HEK293 (cell line): ENCODE results near the gene GRB2.
A peak's percentile ranks its signal among the peaks of the same experiment; 100 is the strongest.

Source experiments
- ATF2 ChIP-seq: fragments of 450-650 bp; formaldehyde crosslinking; IDR thresholded peaks from 2 replicates; pipeline ENCODE4 v1.5.1; 2016; ENCODE audit warnings: missing biosample characterization, missing genetic modification characterization, low read depth
- CTCF ChIP-seq: fragments of 450-650 bp; formaldehyde crosslinking; IDR thresholded peaks from 2 replicates; pipeline ENCODE4 v1.5.1; 2016; ENCODE audit warnings: missing biosample characterization, missing genetic modification characterization
- HOXC10 ChIP-seq: sonication (generic); formaldehyde crosslinking; IDR thresholded peaks from 2 replicates; pipeline ENCODE4 v1.8.1; 2023; ENCODE audit warnings: mild to moderate bottlenecking, missing genetic modification reagents
- IKZF3 ChIP-seq: fragments of 450-650 bp; IDR thresholded peaks from 2 replicates; pipeline ENCODE4 v1.5.0; 2018; ENCODE audit warnings: missing biosample characterization, mild to moderate bottlenecking, missing genetic modification characterization, moderate library complexity
- OSR2 ChIP-seq: fragments of 450-650 bp; formaldehyde crosslinking; IDR thresholded peaks from 2 replicates; pipeline ENCODE4 v1.5.1; 2016; ENCODE audit warnings: missing biosample characterization, missing genetic modification characterization
- OVOL3 ChIP-seq: fragments of 450-650 bp; formaldehyde crosslinking; IDR thresholded peaks from 2 replicates; pipeline ENCODE4 v1.5.1; 2016; ENCODE audit warnings: missing biosample characterization, missing genetic modification characterization
- PATZ1 ChIP-seq: fragments of 450-650 bp; formaldehyde crosslinking; IDR thresholded peaks from 2 replicates; pipeline ENCODE4 v1.5.1; 2016; ENCODE audit warnings: missing biosample characterization, missing genetic modification characterization
- SCRT1 ChIP-seq: fragments of 450-650 bp; formaldehyde crosslinking; IDR thresholded peaks from 2 replicates; pipeline ENCODE4 v1.5.1; 2016; ENCODE audit warnings: missing biosample characterization, missing genetic modification characterization, borderline replicate concordance
- SP3 ChIP-seq: fragments of 450-650 bp; formaldehyde crosslinking; IDR thresholded peaks from 2 replicates; pipeline ENCODE4 v1.5.1; 2016; ENCODE audit warnings: missing biosample characterization, missing genetic modification characterization
- ZBTB1 ChIP-seq: fragments of 450-650 bp; formaldehyde crosslinking; IDR thresholded peaks from 2 replicates; pipeline ENCODE4 v1.5.1; 2016; ENCODE audit warnings: missing biosample characterization, missing genetic modification characterization
- ZBTB49 ChIP-seq: fragments of 450-650 bp; formaldehyde crosslinking; IDR thresholded peaks from 2 replicates; pipeline ENCODE4 v1.5.1; 2016; ENCODE audit warnings: missing biosample characterization, missing genetic modification characterization, low read depth
- ZBTB8A ChIP-seq: fragments of 450-650 bp; formaldehyde crosslinking; IDR thresholded peaks from 2 replicates; pipeline ENCODE4 v1.5.1; 2016; ENCODE audit warnings: missing biosample characterization, missing genetic modification characterization
- ZIC2 ChIP-seq: fragments of 450-650 bp; formaldehyde crosslinking; IDR thresholded peaks from 2 replicates; pipeline ENCODE4 v1.5.1; 2016; ENCODE audit warnings: missing biosample characterization, missing genetic modification characterization
- ZNF133 ChIP-seq: fragments of 450-650 bp; formaldehyde crosslinking; IDR thresholded peaks from 2 replicates; pipeline ENCODE4 v1.5.1; 2016; ENCODE audit warnings: missing biosample characterization, missing genetic modification characterization
- ZNF184 ChIP-seq: fragments of 450-650 bp; IDR thresholded peaks from 2 replicates; pipeline ENCODE4 v1.5.1; 2018; ENCODE audit warnings: missing biosample characterization, mild to moderate bottlenecking, missing genetic modification characterization
- ZNF266 ChIP-seq: fragments of 450-650 bp; formaldehyde crosslinking; IDR thresholded peaks from 2 replicates; pipeline ENCODE4 v1.5.1; 2016; ENCODE audit warnings: missing biosample characterization, missing genetic modification characterization, low read depth
- ZNF366 ChIP-seq: fragments of 450-650 bp; formaldehyde crosslinking; conservative IDR thresholded peaks from 2 replicates; pipeline ENCODE4 v1.5.1; 2016; ENCODE audit warnings: missing biosample characterization, missing genetic modification characterization
- ZNF398 ChIP-seq: fragments of 450-650 bp; formaldehyde crosslinking; IDR thresholded peaks from 2 replicates; pipeline ENCODE4 v1.5.1; 2017; ENCODE audit warnings: missing biosample characterization, missing genetic modification characterization
- ZNF416 ChIP-seq: fragments of 450-650 bp; formaldehyde crosslinking; IDR thresholded peaks from 2 replicates; pipeline ENCODE4 v1.5.1; 2016; ENCODE audit warnings: missing biosample characterization, missing genetic modification characterization
- ZNF433 ChIP-seq: fragments of 450-650 bp; formaldehyde crosslinking; IDR thresholded peaks from 2 replicates; pipeline ENCODE4 v1.5.1; 2016; ENCODE audit warnings: missing biosample characterization, missing genetic modification characterization, low read depth
- ZNF449 ChIP-seq: fragments of 450-650 bp; formaldehyde crosslinking; IDR thresholded peaks from 2 replicates; pipeline ENCODE4 v1.5.1; 2017; ENCODE audit warnings: missing biosample characterization, mild to moderate bottlenecking, missing genetic modification characterization, moderate library complexity
- ZNF548 ChIP-seq: fragments of 450-650 bp; formaldehyde crosslinking; IDR thresholded peaks from 2 replicates; pipeline ENCODE4 v1.5.1; 2016; ENCODE audit warnings: missing biosample characterization, missing genetic modification characterization
- ZNF549 ChIP-seq: fragments of 450-650 bp; IDR thresholded peaks from 2 replicates; pipeline ENCODE4 v1.5.1; 2018; ENCODE audit warnings: missing biosample characterization, missing genetic modification characterization, mild to moderate bottlenecking, inconsistent platforms, moderate library complexity
- ZNF596 ChIP-seq: fragments of 450-650 bp; IDR thresholded peaks from 2 replicates; pipeline ENCODE4 v1.5.0; 2018; ENCODE audit warnings: missing biosample characterization, mild to moderate bottlenecking, missing genetic modification characterization, moderate library complexity
- ZNF629 ChIP-seq: fragments of 450-650 bp; formaldehyde crosslinking; IDR thresholded peaks from 2 replicates; pipeline ENCODE4 v1.5.1; 2017; ENCODE audit warnings: missing biosample characterization, missing genetic modification characterization
- ZNF654 ChIP-seq: fragments of 450-650 bp; formaldehyde crosslinking; IDR thresholded peaks from 2 replicates; pipeline ENCODE4 v1.5.1; 2016; ENCODE audit warnings: low read depth, missing biosample characterization, missing genetic modification characterization
- ZNF658 ChIP-seq: fragments of 450-650 bp; formaldehyde crosslinking; IDR thresholded peaks from 2 replicates; pipeline ENCODE4; 2016; ENCODE audit warnings: missing biosample characterization, missing genetic modification characterization
- ZNF707 ChIP-seq: fragments of 450-650 bp; formaldehyde crosslinking; IDR thresholded peaks from 2 replicates; pipeline ENCODE4 v1.5.1; 2016; ENCODE audit warnings: missing biosample characterization, missing genetic modification characterization
- ZNF768 ChIP-seq: fragments of 450-650 bp; formaldehyde crosslinking; IDR thresholded peaks from 2 replicates; pipeline ENCODE4 v1.5.1; 2018; ENCODE audit warnings: missing biosample characterization, mild to moderate bottlenecking, missing genetic modification characterization
- ZSCAN18 ChIP-seq: fragments of 450-650 bp; formaldehyde crosslinking; IDR thresholded peaks from 2 replicates; pipeline ENCODE4 v1.5.1; 2016; ENCODE audit warnings: missing biosample characterization, missing genetic modification characterization

GRB2 gene

GRCh38 chr17:75288770-75289114 is 116.7 kb downstream of the GRB2 start (continued):
- TF ChIP-seq ZNF449 (tag by site-specific recombination) (no peak), SCRT1 (no peak), ZNF398 (tag by site-specific recombination) (peak; percentile 42; the same call in 1 of the 2 replicates), ZNF266 (tag by site-specific recombination) (no peak), ZNF629 (tag by site-specific recombination) (no peak), ZBTB8A (tag by site-specific recombination) (no peak; the same call in 1 of the 2 replicates), CTCF (0 out of 2 replicates have a peak, but pooled peaks have one; percentile 6), ZNF548 (tag by site-specific recombination) (no peak), OSR2 (tag by site-specific recombination) (no peak), ZNF596 (tag by site-specific recombination) (no peak), SP3 (tag by site-specific recombination) (no peak; the same call in 1 of the 2 replicates), OVOL3 (no peak), ZSCAN18 (tag by site-specific recombination) (no peak), ATF2 (tag by site-specific recombination) (no peak), ZNF707 (no peak), ZBTB1 (tag by site-specific recombination) (no peak), ZNF433 (tag by site-specific recombination) (no peak), ZBTB49 (tag by site-specific recombination) (no peak), IKZF3 (0 out of 2 replicates have a peak, but pooled peaks have one; percentile 34), ZNF768 (no peak), ZNF658 (tag by site-specific recombination) (no peak), ZNF184 (tag by site-specific recombination) (no peak), ZIC2 (peak; percentile 49), PATZ1 (peak; percentile 59; the same call in 1 of the 2 replicates), ZNF549 (tag by site-specific recombination) (no peak), ZNF366 (tag by site-specific recombination) (peak; percentile 39), ZNF133 (tag by site-specific recombination) (no peak), ZNF416 (no peak), ZNF654 (no peak), HOXC10 (CRISPR knock-in tag) (no peak)
